NCI-H1930 (cell line): Measurements from ENCODE around the gene DGKK.
"Not testable (repeated sequence)": the region's sequence is repeated elsewhere in the genome, so short reads cannot be mapped to it uniquely, and the experiment has no call there.

Experiments used
- DNase-seq, 2 experiments: peaks; one replicate each; lab custom pipeline; 2025; lab: John Stamatoyannopoulos, UW

Gene DGKK

DNA sequence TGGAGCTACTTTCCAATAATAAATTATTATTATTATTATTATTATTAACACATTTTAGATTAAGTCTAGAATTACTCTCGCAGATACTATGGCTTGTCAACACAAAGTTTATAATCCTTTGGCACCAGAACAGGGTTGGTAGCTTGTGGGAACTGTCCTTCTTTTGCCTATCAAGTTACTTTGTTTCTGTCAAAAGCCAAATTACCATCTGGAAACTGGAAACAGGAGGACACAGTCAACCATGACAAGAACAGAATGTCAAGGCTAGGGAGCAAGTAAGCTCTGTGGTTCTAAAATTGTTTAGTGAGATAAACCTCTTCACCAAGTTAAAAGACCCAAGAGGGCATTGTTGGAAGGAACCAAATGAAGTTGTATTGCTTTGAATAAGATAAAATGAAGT, 42.5 kb downstream of the DGKK start:
- DNase-seq: no peak

- DNase-seq: no peak
These were observed 62.6 kb downstream of the DGKK start for GRCh38 chrX:50407976-50408375.

GRCh38 chrX:50403903-50404302, 66.7 kb downstream of the DGKK start:
- DNase-seq: no peak

DNA sequence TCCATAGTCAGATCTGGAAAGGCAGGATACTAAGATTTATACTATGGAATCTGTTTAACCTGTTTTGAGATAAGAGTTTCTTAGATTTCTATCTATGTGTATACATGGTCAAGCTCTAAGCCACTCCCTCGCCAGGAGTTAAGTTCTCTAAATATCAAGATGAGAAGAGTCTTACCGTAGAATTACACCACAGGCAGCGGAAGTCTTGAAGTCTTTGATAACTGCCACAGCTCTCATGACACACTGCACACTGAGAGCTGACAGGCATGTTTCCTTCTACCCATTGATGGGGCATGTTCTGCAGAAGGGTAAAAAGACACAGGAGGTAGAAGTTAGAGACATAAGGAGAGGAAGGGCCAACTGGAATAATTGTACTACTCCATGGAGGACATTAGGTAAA, 67.7 kb downstream of the DGKK start:
- no peak for DNase-seq

DNA sequence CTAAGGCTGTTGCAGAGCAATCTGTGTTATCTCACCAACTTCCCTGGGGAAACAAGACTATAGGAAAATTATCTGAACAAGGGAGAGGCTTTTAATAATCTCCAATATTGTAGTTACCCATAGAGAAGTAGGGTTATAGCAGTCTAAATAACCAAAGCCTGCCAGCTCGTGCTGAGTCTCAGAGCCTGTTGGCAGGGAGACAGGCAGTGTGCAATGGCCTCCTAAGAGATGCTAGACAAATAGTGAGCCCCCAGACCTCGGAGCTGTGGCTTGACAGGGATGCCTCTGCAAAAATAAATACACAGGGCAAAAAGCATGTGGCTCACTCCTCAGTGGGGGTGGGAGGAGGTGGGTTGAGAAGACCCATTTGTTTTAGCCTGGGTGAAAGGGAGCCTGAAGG, 76.7 kb downstream of the DGKK start:
- no peak for DNase-seq

DNA sequence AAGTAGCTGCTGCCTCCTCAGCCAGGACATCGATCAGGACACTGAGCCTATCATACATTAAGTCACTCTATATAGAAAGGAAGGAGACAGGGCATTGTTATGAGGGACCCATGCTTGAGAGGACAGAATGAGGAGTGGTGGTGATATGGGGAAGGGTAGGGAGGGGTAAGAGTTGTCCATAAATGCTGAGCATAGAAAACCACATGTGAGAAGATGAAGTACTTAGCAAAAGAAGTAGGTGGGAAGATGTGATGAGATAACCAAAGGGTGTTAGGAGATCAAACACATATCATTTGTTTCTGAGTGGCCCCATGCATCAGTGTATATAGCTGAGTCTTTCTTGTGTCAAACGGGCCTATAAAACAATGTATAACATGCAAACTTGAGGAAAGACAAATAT, 84.1 kb downstream of the DGKK start:
- DNase-seq: no peak

GRCh38 chrX:50381729-50382415, 88.8 kb downstream of the DGKK start:
- DNase-seq: no peak

DNA sequence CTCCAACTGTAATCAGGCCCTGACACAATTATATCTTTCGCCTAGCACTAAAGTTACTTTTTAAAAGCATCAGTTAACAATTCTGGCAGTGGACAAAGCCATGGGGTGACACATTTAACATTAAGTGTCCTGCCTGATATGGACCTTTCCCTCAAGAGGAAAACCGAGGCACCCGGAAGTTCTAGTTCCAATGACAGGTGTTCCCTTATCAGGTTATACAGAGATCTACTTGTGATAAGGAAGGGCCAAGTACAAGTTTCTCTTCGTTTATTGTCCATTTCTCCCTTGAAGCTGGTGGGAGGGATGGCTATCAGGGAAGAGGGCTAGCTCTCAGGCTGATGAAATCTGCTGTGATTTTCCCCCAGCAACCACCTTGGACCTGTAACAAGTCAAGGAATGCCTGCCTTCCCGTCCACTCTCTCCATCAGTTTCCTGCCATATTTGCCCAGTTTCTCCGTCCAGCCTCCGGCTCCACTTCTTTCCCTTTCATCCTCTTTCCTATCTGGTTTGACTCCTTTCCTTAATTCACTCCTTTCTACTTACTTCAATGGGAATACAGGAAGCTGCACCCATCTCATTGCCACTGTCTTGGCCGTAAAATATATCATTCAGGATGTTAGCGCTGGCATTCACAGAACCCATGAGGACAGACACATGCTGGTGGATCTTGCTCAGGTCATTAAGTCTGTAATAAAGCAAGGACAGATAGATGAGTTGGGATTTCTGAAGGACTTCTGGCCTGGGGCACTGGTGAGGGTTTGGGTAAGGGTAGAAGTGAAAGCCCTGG, 95.0 kb downstream of the DGKK start:
- no peak for DNase-seq

DNA sequence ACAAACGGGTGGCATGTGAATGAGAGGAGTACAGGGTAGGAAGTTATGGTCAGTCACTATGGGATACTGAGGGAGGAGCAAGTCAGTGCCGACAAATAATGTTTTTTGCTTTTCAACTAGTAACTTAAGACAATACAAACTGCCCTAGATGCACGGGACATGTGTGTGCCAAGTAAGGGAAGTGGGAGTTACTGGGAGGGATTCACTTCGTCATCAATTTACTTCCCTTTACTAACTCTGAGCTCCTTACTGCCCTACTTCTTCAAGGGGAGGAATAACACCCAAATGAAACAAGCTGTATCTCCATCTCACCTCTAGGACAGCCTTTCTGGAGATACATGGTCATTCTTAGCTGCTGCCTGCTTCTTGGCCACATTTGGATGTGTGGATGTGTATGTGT, 97.7 kb downstream of the DGKK start:
- no peak for DNase-seq

DNA sequence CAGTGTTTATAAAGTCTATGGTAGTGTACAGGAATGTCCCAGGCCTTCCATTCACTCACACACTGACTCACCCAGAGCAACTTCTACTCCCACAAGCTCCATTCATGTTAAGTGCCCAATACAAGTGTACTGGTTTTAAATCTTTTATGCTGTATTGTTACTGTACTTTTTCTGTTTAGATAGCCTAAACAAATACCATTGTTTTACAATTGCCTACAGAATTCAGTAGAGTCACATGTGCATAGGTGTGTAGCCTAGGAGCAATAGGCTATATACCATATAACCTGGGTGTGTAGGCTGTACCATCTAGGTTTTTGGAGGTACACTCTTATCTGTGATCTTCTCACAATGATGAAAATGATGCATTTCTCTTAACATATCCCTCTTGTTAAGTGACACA, 126.7 kb downstream of the DGKK start:
- DNase-seq: no peak

- DNase-seq: no peak
These were observed 137.3 kb downstream of the DGKK start for GRCh38 chrX:50333308-50333707.

GRCh38 chrX:50332668-50333067, 138.0 kb downstream of the DGKK start:
- not testable (repeated sequence) for DNase-seq

- no peak for DNase-seq
These were observed 143.4 kb downstream of the DGKK start for GRCh38 chrX:50327235-50327634.
